H1 (cell line): ENCODE data around the gene HMSD. TPM values are rescaled to one million over a fixed set of nuclear protein-coding genes. Genes with fewer than 3 reads are reported as not detected.
A peak's percentile ranks its signal among the peaks of the same experiment; 100 is the strongest.

Source experiments
- CTCF ChIA-PET: fragments of 300-600 bp; sonication (Branson Sonifier 250); formaldehyde crosslinking; loops from one replicate; lab custom pipeline; 2021; ENCODE audit not compliant: partially characterized antibody; lab: Charles Lee
- POLR2A ChIA-PET: fragments of 300-600 bp; sonication (Branson Sonifier 250); formaldehyde crosslinking; loops from one replicate; lab custom pipeline; 2021; ENCODE audit warnings: inconsistent platforms; ENCODE audit not compliant: partially characterized antibody; lab: Charles Lee
- DNase-seq, 2 experiments: peaks; one replicate each; pipeline versions ENCODE4 v3.0.0 to v3.0.0-alpha.2; 2010 to 2022; ENCODE audit warnings: low spot score in 2 of 2, low read depth in 1 of 2, mixed read lengths in 1 of 2
- FAIRE-seq: peaks from 2 replicates; lab custom pipeline; 2011; peaks lifted over from hg19 to GRCh38; lab: Jason Lieb, UNC
- H2AFZ ChIP-seq: 2 replicates; pipeline ENCODE4 v1.8.1; 2012; ENCODE audit warnings: low read length, inconsistent platforms
- H2AK5ac ChIP-seq: 2 replicates; pipeline ENCODE4 v1.6.1; 2013; ENCODE audit warnings: low read depth, low read length
- H2BK120ac ChIP-seq: replicated peaks from 2 replicates; pipeline ENCODE3; 2013; ENCODE audit warnings: low read depth, low read length, inconsistent platforms
- H2BK12ac ChIP-seq: 2 replicates; pipeline ENCODE4 v1.6.1; 2013; ENCODE audit warnings: low read depth, low read length
- H2BK15ac ChIP-seq: 2 replicates; pipeline ENCODE4 v1.6.1; 2013; ENCODE audit warnings: low read length
- H2BK20ac ChIP-seq: 2 replicates; pipeline ENCODE4 v1.6.1; 2013; ENCODE audit warnings: low read length
- H2BK5ac ChIP-seq: 2 replicates; pipeline ENCODE4 v1.6.1; 2013; ENCODE audit warnings: low read depth, low read length
- H3K14ac ChIP-seq: 2 replicates; pipeline ENCODE4 v1.6.1; 2013; ENCODE audit warnings: inconsistent platforms; ENCODE audit not compliant: insufficient read length
- H3K18ac ChIP-seq: 2 replicates; pipeline ENCODE4 v1.6.1; 2013; ENCODE audit warnings: low read length; ENCODE audit errors: extremely low read depth
- H3K23ac ChIP-seq: 2 replicates; pipeline ENCODE4 v1.6.1; 2013; ENCODE audit warnings: inconsistent platforms; ENCODE audit not compliant: insufficient read length
- H3K23me2 ChIP-seq: 2 replicates; pipeline ENCODE4 v1.6.1; 2013; ENCODE audit warnings: low read depth, low read length
- H3K27ac ChIP-seq: 2 replicates; pipeline ENCODE4 v1.6.1; 2011; ENCODE audit warnings: low read depth, low read length, inconsistent platforms
- H3K27me3 ChIP-seq, 4 experiments: replicated peaks in 1 of 4; 1 replicate in 1 of 4; 2 replicates in 3 of 4; pipeline versions ENCODE4 v1.6.1 to v1.8.1; 2011 to 2013; ENCODE audit warnings: low read length in 3 of 4, mild to moderate bottlenecking in 3 of 4, inconsistent platforms in 2 of 4, mixed read lengths in 2 of 4, moderate library complexity in 1 of 4; ENCODE audit not compliant: control insufficient read depth in 3 of 4, insufficient read depth in 3 of 4; ENCODE audit errors: extremely low read depth in 1 of 4
- H3K36me3 ChIP-seq, 4 experiments: 2 replicates each; pipeline versions ENCODE4 v1.6.1 to v1.8.1; 2011 to 2013; ENCODE audit warnings: mild to moderate bottlenecking in 4 of 4, low read length in 3 of 4, moderate library complexity in 2 of 4, control low read depth in 1 of 4, inconsistent platforms in 1 of 4; ENCODE audit not compliant: insufficient read depth in 4 of 4, control insufficient read depth in 2 of 4
- H3K4ac ChIP-seq: replicated peaks from 2 replicates; pipeline ENCODE3; 2013; ENCODE audit warnings: low read length, low read depth, mixed read lengths, inconsistent platforms; ENCODE audit not compliant: insufficient read length
- H3K4me1 ChIP-seq, 4 experiments: replicated peaks in 1 of 4; 1 replicate in 1 of 4; 2 replicates in 3 of 4; pipeline versions ENCODE4 v1.6.1 to v1.8.1; 2011 to 2013; ENCODE audit warnings: low read length in 3 of 4, inconsistent platforms in 2 of 4, mixed read lengths in 1 of 4; ENCODE audit not compliant: insufficient read depth in 4 of 4, control insufficient read depth in 3 of 4
- H3K4me2 ChIP-seq, 2 experiments: 2 replicates each; pipeline versions ENCODE4 v1.6.1 to v1.8.1; 2011 to 2013; ENCODE audit warnings: low read depth in 2 of 2, low read length in 2 of 2, control low read depth in 1 of 2, inconsistent platforms in 1 of 2, mild to moderate bottlenecking in 1 of 2; ENCODE audit not compliant: insufficient read depth in 1 of 2
- H3K4me3 ChIP-seq, 4 experiments: fragments of 200-600, 300-600 bp in 1 of 4; sonication (generic), shearing (Covaris generic), sonication (Bioruptor Twin) in 1 of 4; 2 replicates each; pipeline versions ENCODE4 v1.5.1 to v1.8.1; 2011 to 2016; ENCODE audit warnings: low read length in 4 of 4, low read depth in 3 of 4, control low read depth in 2 of 4, inconsistent platforms in 2 of 4, mild to moderate bottlenecking in 2 of 4, mixed read lengths in 1 of 4, moderate library complexity in 1 of 4; ENCODE audit not compliant: insufficient read depth in 2 of 4; ENCODE audit errors: extremely low read depth in 1 of 4
- H3K56ac ChIP-seq: replicated peaks from 2 replicates; pipeline ENCODE3; 2013; ENCODE audit warnings: low read depth, mild to moderate bottlenecking, mixed read lengths, low read length, inconsistent platforms; ENCODE audit not compliant: insufficient read length
- H3K79me1 ChIP-seq: 2 replicates; pipeline ENCODE4 v1.6.1; 2013; ENCODE audit warnings: low read depth, low read length, control low read depth
- H3K79me2 ChIP-seq, 2 experiments: 2 replicates each; pipeline versions ENCODE4 v1.6.1 to v1.8.1; 2012 to 2013; ENCODE audit warnings: low read length in 2 of 2, mild to moderate bottlenecking in 2 of 2, inconsistent platforms in 1 of 2; ENCODE audit not compliant: insufficient read depth in 2 of 2, control insufficient read depth in 1 of 2
- H3K9ac ChIP-seq, 4 experiments: replicated peaks in 1 of 4; 1 replicate in 1 of 4; 2 replicates in 3 of 4; pipeline versions ENCODE4 v1.6.1 to v1.8.1; 2011 to 2013; ENCODE audit warnings: low read depth in 3 of 4, low read length in 3 of 4, control low read depth in 2 of 4, mild to moderate bottlenecking in 2 of 4, moderate library complexity in 2 of 4, inconsistent platforms in 1 of 4; ENCODE audit errors: extremely low read depth in 1 of 4
- H3K9me3 ChIP-seq, 2 experiments: 2 replicates each; pipeline versions ENCODE4 v1.6.1 to v1.8.1; 2012 to 2013; ENCODE audit warnings: mild to moderate bottlenecking in 2 of 2, moderate library complexity in 2 of 2, control low read depth in 1 of 2, inconsistent platforms in 1 of 2, low read depth in 1 of 2, low read length in 1 of 2, mixed read lengths in 1 of 2; ENCODE audit not compliant: insufficient read depth in 2 of 2
- H4K20me1 ChIP-seq, 2 experiments: replicated peaks in 1 of 2; 2 replicates each; pipeline versions ENCODE3 to v1.8.1; 2011 to 2013; ENCODE audit warnings: inconsistent platforms in 2 of 2, low read length in 2 of 2, mild to moderate bottlenecking in 1 of 2; ENCODE audit not compliant: insufficient read depth in 2 of 2, control insufficient read depth in 1 of 2
- H4K5ac ChIP-seq: 2 replicates; pipeline ENCODE4 v1.6.1; 2013; ENCODE audit warnings: low read length, low read depth, mixed read lengths, inconsistent platforms; ENCODE audit not compliant: insufficient read length
- H4K8ac ChIP-seq: 2 replicates; pipeline ENCODE4 v1.8.0; 2013; ENCODE audit warnings: mild to moderate bottlenecking, moderate library complexity, low read length, inconsistent platforms; ENCODE audit not compliant: insufficient read depth; ENCODE audit errors: extremely low read depth
- H4K91ac ChIP-seq: replicated peaks from 2 replicates; pipeline ENCODE3; 2013; ENCODE audit warnings: low read length, mixed read lengths, inconsistent platforms; ENCODE audit not compliant: insufficient read length
- CTCF ChIP-seq, 3 experiments: IDR thresholded peaks; 1 replicate in 2 of 3; 2 replicates in 1 of 3; pipeline versions ENCODE4 v1.5.1 to v1.6.1; 2011; ENCODE audit warnings: low read length in 3 of 3, mild to moderate bottlenecking in 3 of 3, inconsistent platforms in 2 of 3, low read depth in 1 of 3, moderate library complexity in 1 of 3; ENCODE audit not compliant: insufficient read depth in 1 of 3; ENCODE audit errors: control extremely low read depth in 1 of 3
- RAD21 ChIP-seq, 2 experiments: IDR thresholded peaks in 1 of 2; conservative IDR thresholded peaks in 1 of 2; 2 replicates each; pipeline ENCODE4 v1.6.1; 2011; ENCODE audit warnings: low read depth in 2 of 2, low read length in 2 of 2, improper control_type of control experiment in 1 of 2, inconsistent platforms in 1 of 2, mild to moderate bottlenecking in 1 of 2, moderate library complexity in 1 of 2
- YY1 ChIP-seq: IDR thresholded peaks from 2 replicates; pipeline ENCODE4 v1.6.1; 2011; ENCODE audit warnings: low read depth, mild to moderate bottlenecking, low read length
- WGBS, 2 experiments: shearing (Covaris generic) in 1 of 2; methylation state at CpG; one replicate each; pipeline versions ENCODE4 v1.1.6 to v1.1.7; 2013 to 2015; ENCODE audit warnings: low lambda C conversion rate in 2 of 2, mixed read lengths in 2 of 2, inconsistent platforms in 1 of 2, low coverage in 1 of 2, missing lambda C conversion rate in 1 of 2; ENCODE audit not compliant: insufficient replicate concordance in 2 of 2, insufficient coverage in 1 of 2, insufficient read length in 1 of 2; ENCODE audit errors: extremely low coverage in 1 of 2, missing lambda C conversion rate in 1 of 2; 5-methylcytosine and 5-hydroxymethylcytosine counted together
- polyA plus RNA-seq, 7 experiments: library from polyadenylated mRNA; depleted of rRNA in 3 of 7; stranded (reverse) in 5 of 7; unstranded in 2 of 7; fragments of >200 nt in 5 of 7; fragments of 200-250 nt in 2 of 7; gene quantifications; 1 replicate in 5 of 7; 2 replicates in 1 of 7; 4 replicates in 1 of 7; pipeline versions ENCODE4 v1.2.1 to v1.2.3, GENCODE V29; 2011 to 2013; ENCODE audit warnings: missing spikeins in 2 of 7, mixed read lengths in 2 of 7
- total RNA-seq: library from RNA; stranded (reverse); fragmentation: NEBNext Ultra II Directional; extraction: Animal tissue kit (Norgen Biotek cat#: 25700); gene quantifications from 2 replicates; pipeline ENCODE4 v1.2.1, GENCODE V29; 2021

HMSD gene
- total and polyA plus RNA-seq, 2 of the 8 experiments (the other 6 are each of a cell fraction or from before 2014, with no cell fraction given) = 1.3 to 3.0 TPM

GRCh38 chr18:63974991-63975390 lies 25.9 kb downstream of the HMSD start:
- Histone ChIP-seq H2AFZ (no peak overlapping the region), H2BK120ac (no peak overlapping the region), H3K23ac (no peak overlapping the region), H3K18ac (no peak overlapping the region), H3K4ac (no peak overlapping the region), H2BK20ac (no peak overlapping the region), H3K23me2 (peaks cover 8% of the 10 kb centered on the region), H2BK12ac (no peak overlapping the region), H4K20me1 (peaks cover 1 to 2% of the 10 kb centered on the region in 2 experiments), H3K79me1 (no peaks in the 10 kb centered on the region), H3K56ac (no peak overlapping the region), H3K36me3 (no peaks in the 10 kb centered on the region), H4K8ac (no peak overlapping the region), H3K14ac (no peak overlapping the region), H3K79me2 (no peaks in the 10 kb centered on the region), H3K27ac (no peak overlapping the region), H3K9me3 (no peaks in the 10 kb centered on the region), H3K4me3 (no peak overlapping the region), H3K27me3 (peaks cover 24 to 62% (median 40%) of the 10 kb centered on the region in 4 experiments), H3K4me1 (peaks cover 2 to 5% (median 4%) of the 10 kb centered on the region in 4 experiments; a peak in 4 of 7 replicates), H3K4me2 (no peak overlapping the region), H4K91ac (no peak overlapping the region), H4K5ac (no peak overlapping the region), H3K9ac (no peak overlapping the region), H2BK5ac (no peak overlapping the region), H2BK15ac (no peak overlapping the region), H2AK5ac (no peak overlapping the region)
- 64% methylated on average over 2 of the region's 2 CpGs; no CpG with 5 or more reads in 1 of the 2 experiments for WGBS, 2 experiments
- DNase-seq (no peak), FAIRE-seq (no peak)
- CTCF ChIA-PET = interaction anchor here (0.6 to 5.8 kb wide), 8 partner anchors 10 to 155 kb away, joined by 3 to 59 read pairs (median 4); no protein-coding TSS in a partner anchor
- TF ChIP-seq YY1 (no peak), CTCF (IDR thresholded peaks at IDR 0.05; ENCODE audit: control extremely low read depth in 1 of 3, insufficient read depth in 1 of 3, low read depth in 1 of 3, low read length in 3 of 3) (peak in 1 of 3 experiments; percentile 27; a peak in 2 of 4 replicates), RAD21 (IDR thresholded peaks at IDR 0.05 in 1 of 2, conservative IDR thresholded peaks at IDR 0.05 in 1 of 2; ENCODE audit: low read depth in 2 of 2, low read length in 2 of 2) (peak; percentile 11 to 16; a peak in 1 of 4 replicates)
- POLR2A ChIA-PET = interaction anchor here (1.2 kb wide), 1 partner anchor 461 kb away, joined by 3 read pairs; no protein-coding TSS in a partner anchor
